Liver (tissue), 9 donors: ENCODE data around the gene ARHGAP10. TPM values are rescaled to one million over a fixed set of nuclear protein-coding genes. Genes with fewer than 3 reads are reported as not detected.

Experiments used
- DNase-seq: peaks from one replicate; pipeline ENCODE4 v3.0.0-alpha.2; 2017; ENCODE audit warnings: low spot score
- H3K27ac ChIP-seq, 2 donors: one replicate each; pipeline ENCODE4 v1.7.0; 2013; ENCODE audit warnings: inconsistent platforms in 2 of 2, low read length in 2 of 2, control low read depth in 1 of 2, low read depth in 1 of 2, mild to moderate bottlenecking in 1 of 2
- H3K27me3 ChIP-seq, 4 donors: one replicate each; pipeline versions ENCODE4 v1.6.1 to v1.7.0; 2013; ENCODE audit warnings: low read length in 3 of 4, inconsistent platforms in 1 of 4, mild to moderate bottlenecking in 1 of 4, moderate library complexity in 1 of 4; ENCODE audit not compliant: control insufficient read depth in 4 of 4, insufficient read depth in 4 of 4
- H3K36me3 ChIP-seq, 4 donors: one replicate each; pipeline versions ENCODE4 v1.6.1 to v1.7.0; 2013; ENCODE audit warnings: low read length in 3 of 4, mild to moderate bottlenecking in 3 of 4, low read depth in 1 of 4, moderate library complexity in 1 of 4; ENCODE audit not compliant: control insufficient read depth in 4 of 4, insufficient read depth in 3 of 4
- H3K4me1 ChIP-seq, 4 donors: one replicate each; pipeline versions ENCODE4 v1.6.1 to v1.7.0; 2013; ENCODE audit warnings: low read length in 3 of 4, mild to moderate bottlenecking in 3 of 4, moderate library complexity in 1 of 4; ENCODE audit not compliant: control insufficient read depth in 4 of 4, insufficient read depth in 4 of 4
- H3K4me3 ChIP-seq, 3 donors: one replicate each; pipeline versions ENCODE4 v1.6.1 to v1.7.0; 2013; ENCODE audit warnings: low read length in 3 of 3, control low read depth in 1 of 3, low read depth in 1 of 3, mild to moderate bottlenecking in 1 of 3
- H3K9ac ChIP-seq, 2 donors: one replicate each; pipeline ENCODE4 v1.7.0; 2013; ENCODE audit warnings: low read length in 2 of 2, mild to moderate bottlenecking in 2 of 2, moderate library complexity in 2 of 2, control low read depth in 1 of 2, low read depth in 1 of 2
- H3K9me3 ChIP-seq, 4 donors: one replicate each; pipeline versions ENCODE4 v1.6.1 to v1.7.0; 2013; ENCODE audit warnings: low read length in 3 of 4; ENCODE audit not compliant: control insufficient read depth in 4 of 4
- ATF3 ChIP-seq: IDR thresholded peaks from 2 replicates; pipeline ENCODE4 v1.6.1; 2016; ENCODE audit warnings: antibody characterized with exemption
- CTCF ChIP-seq: fragments of 150-350 bp; IDR thresholded peaks from 2 replicates; pipeline ENCODE4 v1.5.1; 2017; ENCODE audit warnings: improper control_type of control experiment, low read depth, low read length; ENCODE audit not compliant: missing input control
- EGR1 ChIP-seq, 2 donors: IDR thresholded peaks; 2 replicates each; pipeline ENCODE4 v1.6.1; 2016 to 2018; ENCODE audit warnings: antibody characterized with exemption in 2 of 2, low read depth in 2 of 2
- FOXA1 ChIP-seq: IDR thresholded peaks from 2 replicates; pipeline ENCODE4 v1.6.1; 2016; ENCODE audit warnings: antibody characterized with exemption
- FOXA2 ChIP-seq: IDR thresholded peaks from 2 replicates; pipeline ENCODE4 v1.6.1; 2016; ENCODE audit warnings: antibody characterized with exemption
- GABPA ChIP-seq, 2 donors: IDR thresholded peaks in 1 of 2; conservative IDR thresholded peaks in 1 of 2; 2 replicates each; pipeline ENCODE4 v1.6.1; 2016; ENCODE audit warnings: antibody characterized with exemption in 2 of 2, mild to moderate bottlenecking in 1 of 2, moderate library complexity in 1 of 2
- HNF4A ChIP-seq, 2 donors: conservative IDR thresholded peaks; 2 replicates each; pipeline ENCODE4 v1.6.1; 2016; ENCODE audit warnings: antibody characterized with exemption in 2 of 2, mild to moderate bottlenecking in 2 of 2
- HNF4G ChIP-seq: IDR thresholded peaks from 2 replicates; pipeline ENCODE4 v1.6.1; 2016; ENCODE audit warnings: antibody characterized with exemption
- JUND ChIP-seq, 2 donors: IDR thresholded peaks; 2 replicates each; pipeline ENCODE4 v1.6.1; 2016; ENCODE audit warnings: antibody characterized with exemption in 2 of 2
- MAX ChIP-seq: IDR thresholded peaks from 2 replicates; pipeline ENCODE4 v1.6.1; 2016; ENCODE audit warnings: antibody characterized with exemption
- NR2F2 ChIP-seq: IDR thresholded peaks from 2 replicates; pipeline ENCODE4 v1.6.1; 2016; ENCODE audit warnings: antibody characterized with exemption
- RAD21 ChIP-seq, 2 donors: IDR thresholded peaks; 2 replicates each; pipeline ENCODE4 v1.6.1; 2016; ENCODE audit warnings: antibody characterized with exemption in 2 of 2, mild to moderate bottlenecking in 2 of 2
- REST ChIP-seq: IDR thresholded peaks from 2 replicates; pipeline ENCODE4 v1.6.1; 2016; ENCODE audit warnings: antibody characterized with exemption, mild to moderate bottlenecking
- RXRA ChIP-seq, 2 donors: IDR thresholded peaks; 2 replicates each; pipeline ENCODE4 v1.6.1; 2017 to 2018; ENCODE audit warnings: antibody characterized with exemption in 2 of 2, mild to moderate bottlenecking in 1 of 2
- SP1 ChIP-seq: IDR thresholded peaks from 2 replicates; pipeline ENCODE4 v1.6.1; 2018; ENCODE audit warnings: antibody characterized with exemption, mild to moderate bottlenecking
- TAF1 ChIP-seq: conservative IDR thresholded peaks from 2 replicates; pipeline ENCODE4 v1.6.1; 2016; ENCODE audit warnings: antibody characterized with exemption, mild to moderate bottlenecking
- YY1 ChIP-seq: IDR thresholded peaks from 2 replicates; pipeline ENCODE4 v1.6.1; 2016; ENCODE audit warnings: antibody characterized with exemption, mild to moderate bottlenecking
- ZBTB33 ChIP-seq: IDR thresholded peaks from 2 replicates; pipeline ENCODE4 v1.6.1; 2016; ENCODE audit warnings: antibody characterized with exemption
- WGBS: extraction: QIAGEN DNeasy Blood & Tissue Kit; methylation state at CpG from one replicate; pipeline ENCODE4 v1.1.7; 2013; 5-methylcytosine and 5-hydroxymethylcytosine counted together
- polyA plus RNA-seq, 2 donors: library from polyadenylated mRNA; stranded (reverse) in 1 of 2; unstranded in 1 of 2; fragments of 200-250 nt in 1 of 2; fragments of >200 nt in 1 of 2; fragmentation: Nextera tagmentation in 1 of 2; extraction: Ambion mirVana in 1 of 2; gene quantifications; one replicate each; pipeline versions ENCODE4 v1.2.1 to v1.2.3, GENCODE V29; 2013 to 2015
- total RNA-seq, 2 donors: library from RNA; depleted of rRNA; stranded (reverse); fragments of >200 nt; gene quantifications; one replicate each; pipeline ENCODE4 v1.2.3, GENCODE V29; 2014
- donor health status: healthy.
- donor health status: healthy.
- donor health status: healthy.
- donor health status: healthy.
- donor health status: healthy.

Gene ARHGAP10
- total and polyA plus RNA-seq, 4 donors = 1.5 to 13.0 (median 4.3) TPM

- no peak overlapping the region for H3K4me3 ChIP-seq
- H3K4me1 ChIP-seq = no peaks in the 10 kb centered on the region
- H3K36me3 ChIP-seq = no peaks in the 10 kb centered on the region
- H3K27ac ChIP-seq = no peak overlapping the region
- WGBS = 51% methylated on average over 3 of the region's 3 CpGs
- H3K9ac ChIP-seq = no peak overlapping the region
- peaks cover 0 to 8% (median 0%) of the 10 kb centered on the region in 4 donors for H3K27me3 ChIP-seq
- no peak for TF ChIP-seq RAD21 (IDR thresholded peaks at IDR 0.05)
- TF ChIP-seq MAX = no peak
- no peak for TF ChIP-seq EGR1 (IDR thresholded peaks at IDR 0.05; ENCODE audit: low read depth in 2 of 2)
- no peak for TF ChIP-seq TAF1
- no peak for TF ChIP-seq JUND (IDR thresholded peaks at IDR 0.05)
- no peak for TF ChIP-seq NR2F2
- TF ChIP-seq REST = no peak
- no peak for TF ChIP-seq GABPA (IDR thresholded peaks at IDR 0.05 in 1 of 2, conservative IDR thresholded peaks at IDR 0.05 in 1 of 2)
- TF ChIP-seq RXRA (IDR thresholded peaks at IDR 0.05) = no peak
- no peak for TF ChIP-seq CTCF
- H3K9me3 ChIP-seq = no peaks in the 10 kb centered on the region
- DNase-seq = no peak
These were observed 233.2 kb downstream of the ARHGAP10 start for GRCh38 chr4:147965056-147965455.

GRCh38 chr4:147965873-147966272, 234.0 kb downstream of the ARHGAP10 start:
- no peak overlapping the region for H3K27ac ChIP-seq
- H3K9ac ChIP-seq = no peak overlapping the region
- no peak overlapping the region for H3K4me3 ChIP-seq
- peaks cover 0 to 8% (median 0%) of the 10 kb centered on the region in 4 donors for H3K27me3 ChIP-seq
- no peaks in the 10 kb centered on the region for H3K4me1 ChIP-seq
- H3K9me3 ChIP-seq = no peaks in the 10 kb centered on the region
- 88% methylated on average over 1 of the region's 1 CpG for WGBS
- no peak for DNase-seq
- H3K36me3 ChIP-seq = no peaks in the 10 kb centered on the region
- TF ChIP-seq YY1 = no peak
- no peak for TF ChIP-seq NR2F2
- no peak for TF ChIP-seq HNF4G
- no peak for TF ChIP-seq SP1
- TF ChIP-seq CTCF = no peak
- TF ChIP-seq ZBTB33 = no peak
- TF ChIP-seq ATF3 = no peak
- no peak for TF ChIP-seq EGR1 (IDR thresholded peaks at IDR 0.05; ENCODE audit: low read depth in 2 of 2)
- no peak for TF ChIP-seq RXRA (IDR thresholded peaks at IDR 0.05)
- no peak for TF ChIP-seq FOXA2
- TF ChIP-seq HNF4A (conservative IDR thresholded peaks at IDR 0.05) = no peak
- TF ChIP-seq TAF1 = no peak
- no peak for TF ChIP-seq MAX
- no peak for TF ChIP-seq REST
- no peak for TF ChIP-seq FOXA1
- TF ChIP-seq RAD21 (IDR thresholded peaks at IDR 0.05) = no peak
- no peak for TF ChIP-seq GABPA (IDR thresholded peaks at IDR 0.05 in 1 of 2, conservative IDR thresholded peaks at IDR 0.05 in 1 of 2)
